Ascending aorta (tissue), 2 donors: ENCODE results near the gene AKAP6. TPM values are rescaled to one million over a fixed set of nuclear protein-coding genes. Genes with fewer than 3 reads are reported as not detected.

ENCODE experiments used
- DNase-seq, 2 donors: peaks; one replicate each; pipeline ENCODE4 v3.0.0-alpha.2; 2019; ENCODE audit warnings: low spot score in 2 of 2
- H3K27ac ChIP-seq, 2 donors: fragments of 200-600 bp; sonication (generic); one replicate each; pipeline ENCODE4 v1.5.1; 2016 to 2017; ENCODE audit warnings: mild to moderate bottlenecking in 1 of 2
- H3K27me3 ChIP-seq: fragments of 200-600 bp; sonication (generic); one replicate; pipeline ENCODE4 v1.5.1; 2017
- H3K36me3 ChIP-seq, 2 donors: fragments of 200-600 bp; sonication (generic); one replicate each; pipeline ENCODE4 v1.5.1; 2016
- H3K4me1 ChIP-seq, 2 donors: fragments of 200-600 bp; sonication (generic); one replicate each; pipeline ENCODE4 v1.5.1; 2016 to 2017; ENCODE audit warnings: mild to moderate bottlenecking in 1 of 2
- H3K4me3 ChIP-seq, 2 donors: fragments of 200-600 bp; sonication (generic); one replicate each; pipeline ENCODE4 v1.5.1; 2016 to 2017; ENCODE audit warnings: mild to moderate bottlenecking in 1 of 2
- H3K9me3 ChIP-seq, 2 donors: fragments of 200-600 bp; sonication (generic); one replicate each; pipeline ENCODE4 v1.5.1; 2016
- CTCF ChIP-seq, 3 experiments: fragments of 200-600 bp in 2 of 3; fragments of 450-650 bp in 1 of 3; sonication (generic) in 2 of 3; IDR thresholded peaks; one replicate each; pipeline ENCODE4 v1.5.1; 2016 to 2019; ENCODE audit warnings: antibody characterized with exemption in 3 of 3, mild to moderate bottlenecking in 1 of 3, moderate library complexity in 1 of 3
- intact Hi-C: fragments of 100-400 bp; cut with DNase I; formaldehyde crosslinking; loops from one replicate; pipeline ENCODE4 v1.15.1; 2023
- total RNA-seq: library from RNA; depleted of rRNA; stranded (reverse); fragments of >200 nt; gene quantifications from one replicate; pipeline ENCODE4 v1.1.0, GENCODE V29; 2016

AKAP6 gene
- total RNA-seq, 1 donor from 2014 or later = 21.1 TPM

GRCh38 chr14:32559048-32559447 lies 229.9 kb downstream of the AKAP6 start:
- Histone ChIP-seq H3K27ac (no peak overlapping the region), H3K36me3 (no peaks in the 10 kb centered on the region), H3K4me1 (peaks cover 3 to 10% of the 10 kb centered on the region in 2 donors), H3K27me3 (no peaks in the 10 kb centered on the region), H3K4me3 (no peak overlapping the region), H3K9me3 (no peaks in the 10 kb centered on the region)
- no peak for TF ChIP-seq CTCF (IDR thresholded peaks at IDR 0.05)
- intact Hi-C loops = loop anchor here (5.0 kb wide), 1 partner anchor 482 kb away; the partner anchor contains the start of gene ARHGAP5
- no peak for DNase-seq

- Histone ChIP-seq H3K27ac (no peak overlapping the region), H3K4me3 (no peak overlapping the region), H3K4me1 (peaks cover 7 to 15% of the 10 kb centered on the region in 2 donors), H3K9me3 (no peaks in the 10 kb centered on the region), H3K27me3 (no peaks in the 10 kb centered on the region), H3K36me3 (no peaks in the 10 kb centered on the region)
- no peak for TF ChIP-seq CTCF (IDR thresholded peaks at IDR 0.05)
- DNase-seq = no peak
- intact Hi-C loops = loop anchor here (5.0 kb wide), 1 partner anchor 482 kb away; the partner anchor contains the start of gene ARHGAP5
Measured at GRCh38 chr14:32559590-32559989, 230.5 kb downstream of the AKAP6 start.

GRCh38 chr14:32560209-32560857 lies 231.2 kb downstream of the AKAP6 start:
- Histone ChIP-seq H3K9me3 (no peaks in the 10 kb centered on the region), H3K27me3 (no peaks in the 10 kb centered on the region), H3K4me3 (no peak overlapping the region), H3K27ac (no peak overlapping the region), H3K4me1 (peaks cover 8 to 23% of the 10 kb centered on the region in 2 donors), H3K36me3 (no peaks in the 10 kb centered on the region)
- intact Hi-C loops = loop anchor here (5.0 kb wide), 1 partner anchor 303 kb away; no protein-coding TSS in a partner anchor
- DNase-seq = peak in 1 of 2 donors; percentile 72
- TF ChIP-seq CTCF (IDR thresholded peaks at IDR 0.05) = peak; percentile 51 to 88 (median 81)

- H3K9me3 ChIP-seq = no peaks in the 10 kb centered on the region
- H3K27me3 ChIP-seq = no peaks in the 10 kb centered on the region
- peaks cover 10 to 29% of the 10 kb centered on the region in 2 donors for H3K4me1 ChIP-seq
- intact Hi-C loops = loop anchor here (5.0 kb wide), 1 partner anchor 304 kb away; no protein-coding TSS in a partner anchor
- TF ChIP-seq CTCF (IDR thresholded peaks at IDR 0.05) = no peak
- no peak for DNase-seq
- peak overlapping the region in 1 of 2 donors; percentile 33 for H3K27ac ChIP-seq
- H3K36me3 ChIP-seq = no peaks in the 10 kb centered on the region
- no peak overlapping the region for H3K4me3 ChIP-seq
Measured at GRCh38 chr14:32561520-32561919, 232.4 kb downstream of the AKAP6 start.

- Histone ChIP-seq H3K27ac (peak overlapping the region; percentile 61 to 71), H3K9me3 (no peaks in the 10 kb centered on the region), H3K4me1 (peaks cover 10 to 39% of the 10 kb centered on the region in 2 donors), H3K36me3 (no peaks in the 10 kb centered on the region), H3K27me3 (no peaks in the 10 kb centered on the region), H3K4me3 (no peak overlapping the region)
- TF ChIP-seq CTCF (IDR thresholded peaks at IDR 0.05) = no peak
- no peak for DNase-seq
- intact Hi-C loops = loop anchor here (5.0 kb wide), 1 partner anchor 307 kb away; no protein-coding TSS in a partner anchor
Measured at GRCh38 chr14:32564596-32564995, 235.5 kb downstream of the AKAP6 start.
